ENCODE data around the gene RNASEH1.

Gene RNASEH1

GRCh38 chr2:3598197-3598910 lies 40.2 kb upstream of the RNASEH1 start:
- no peak for DNase-seq (ENCODE audit: low read depth)
- TF ChIP-seq, protein P1, sequence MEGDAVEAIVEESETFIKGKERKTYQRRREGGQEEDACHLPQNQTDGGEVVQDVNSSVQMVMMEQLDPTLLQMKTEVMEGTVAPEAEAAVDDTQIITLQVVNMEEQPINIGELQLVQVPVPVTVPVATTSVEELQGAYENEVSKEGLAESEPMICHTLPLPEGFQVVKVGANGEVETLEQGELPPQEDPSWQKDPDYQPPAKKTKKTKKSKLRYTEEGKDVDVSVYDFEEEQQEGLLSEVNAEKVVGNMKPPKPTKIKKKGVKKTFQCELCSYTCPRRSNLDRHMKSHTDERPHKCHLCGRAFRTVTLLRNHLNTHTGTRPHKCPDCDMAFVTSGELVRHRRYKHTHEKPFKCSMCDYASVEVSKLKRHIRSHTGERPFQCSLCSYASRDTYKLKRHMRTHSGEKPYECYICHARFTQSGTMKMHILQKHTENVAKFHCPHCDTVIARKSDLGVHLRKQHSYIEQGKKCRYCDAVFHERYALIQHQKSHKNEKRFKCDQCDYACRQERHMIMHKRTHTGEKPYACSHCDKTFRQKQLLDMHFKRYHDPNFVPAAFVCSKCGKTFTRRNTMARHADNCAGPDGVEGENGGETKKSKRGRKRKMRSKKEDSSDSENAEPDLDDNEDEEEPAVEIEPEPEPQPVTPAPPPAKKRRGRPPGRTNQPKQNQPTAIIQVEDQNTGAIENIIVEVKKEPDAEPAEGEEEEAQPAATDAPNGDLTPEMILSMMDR (IDR thresholded peaks at IDR 0.05; ENCODE audit: control insufficient read depth, extremely low read depth, insufficient read depth), result no peak
- no peak overlapping the region for H3K4me3 ChIP-seq (ENCODE audit: low read depth, low read length)

- no peak for DNase-seq (ENCODE audit: low read depth)
- TF ChIP-seq, protein P1 (IDR thresholded peaks at IDR 0.05; ENCODE audit: control insufficient read depth, extremely low read depth, insufficient read depth), result no peak
- no peak overlapping the region for H3K4me3 ChIP-seq (ENCODE audit: low read depth, low read length)
Observed at GRCh38 chr2:3597567-3597966, 39.4 kb upstream of the RNASEH1 start.

DNA sequence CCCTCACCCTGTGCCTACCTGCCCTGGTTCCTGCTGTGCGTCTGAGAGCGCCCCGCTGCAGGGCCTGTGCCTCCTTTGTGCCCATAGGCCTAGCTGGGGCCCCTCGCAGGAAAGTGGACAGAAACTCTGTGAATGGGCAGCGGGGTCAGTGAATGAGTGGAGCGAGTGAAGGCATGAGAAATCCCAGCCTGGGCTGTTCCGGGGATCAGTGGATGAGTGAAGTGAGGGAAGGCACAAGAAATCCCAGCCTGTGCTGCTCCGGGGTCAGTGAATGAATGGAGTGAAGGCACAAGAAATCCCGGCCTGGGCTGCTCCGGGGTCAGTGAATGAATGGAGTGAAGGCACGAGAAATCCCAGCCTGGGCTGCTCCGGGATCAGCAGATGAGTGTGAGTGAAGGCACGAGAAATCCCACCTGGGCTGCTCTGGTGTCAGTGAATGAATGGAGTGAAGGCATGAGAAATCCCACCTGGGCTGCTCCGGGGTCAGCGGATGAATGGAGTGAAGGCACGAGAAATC lies 38.8 kb upstream of the RNASEH1 start:
- no peak overlapping the region for H3K4me3 ChIP-seq (ENCODE audit: low read depth, low read length)
- TF ChIP-seq, protein P1 (IDR thresholded peaks at IDR 0.05; ENCODE audit: control insufficient read depth, extremely low read depth, insufficient read depth), result no peak
- no peak for DNase-seq (ENCODE audit: low read depth)

- DNase-seq (ENCODE audit: low read depth), result no peak
- TF ChIP-seq, protein P1 (IDR thresholded peaks at IDR 0.05; ENCODE audit: control insufficient read depth, extremely low read depth, insufficient read depth), result no peak
- no peak overlapping the region for H3K4me3 ChIP-seq (ENCODE audit: low read depth, low read length)
Observed at GRCh38 chr2:3595985-3596384, 37.9 kb upstream of the RNASEH1 start.

GRCh38 chr2:3595404-3595803 lies 37.3 kb upstream of the RNASEH1 start:
- TF ChIP-seq, protein P1 (IDR thresholded peaks at IDR 0.05; ENCODE audit: control insufficient read depth, extremely low read depth, insufficient read depth), result no peak
- H3K4me3 ChIP-seq (ENCODE audit: low read depth, low read length), result no peak overlapping the region
- DNase-seq (ENCODE audit: low read depth), result no peak

DNA sequence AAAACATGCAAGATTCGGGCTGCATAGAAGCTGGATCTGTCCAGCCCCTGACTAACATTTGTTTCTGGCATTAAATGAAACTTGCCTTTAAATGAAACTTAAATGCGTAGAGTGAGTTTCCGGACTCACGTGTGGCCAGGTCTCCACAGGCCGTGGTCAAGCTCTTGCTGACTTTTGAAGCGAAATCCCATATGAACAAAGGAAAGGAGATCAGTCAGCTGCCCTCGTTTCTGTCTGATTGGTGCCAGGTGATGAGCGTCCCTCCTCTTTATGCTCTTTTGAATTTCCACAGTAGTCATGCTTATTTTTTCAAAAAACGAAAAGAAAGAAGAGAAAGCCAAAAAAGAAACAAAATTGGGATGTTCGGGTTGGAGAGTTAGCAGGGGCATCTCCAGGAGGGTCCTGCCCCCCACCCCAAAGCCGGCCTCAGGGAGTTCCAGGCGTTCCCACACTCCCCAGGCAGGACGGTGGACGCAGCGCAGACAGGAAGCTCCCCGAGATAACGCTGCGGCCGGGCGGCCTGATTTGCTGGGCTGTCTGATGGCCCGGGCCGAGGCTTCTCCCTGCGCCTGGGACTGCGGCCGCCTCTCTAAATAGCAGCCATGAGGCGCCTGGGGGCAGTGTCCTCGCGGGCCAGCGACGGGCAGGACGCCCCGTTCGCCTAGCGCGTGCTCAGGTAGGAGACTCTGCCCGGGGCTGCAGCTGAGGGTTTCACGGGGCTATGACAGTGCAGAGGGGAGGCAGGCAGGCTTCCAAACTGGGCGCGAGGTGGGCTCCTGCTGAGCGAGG lies 36.6 kb upstream of the RNASEH1 start, which contains the start of gene COLEC11:
Gene COLEC11 (plus strand): TSS at position 620 of the 789 bp plus-strand sequence. CDS start 9,229 bp downstream, outside the sequence.
- H3K4me3 ChIP-seq (ENCODE audit: low read depth, low read length), result no peak within 1 kb of the TSS
- no peak for DNase-seq (ENCODE audit: low read depth)
- TF ChIP-seq, protein P1 (IDR thresholded peaks at IDR 0.05; ENCODE audit: control insufficient read depth, extremely low read depth, insufficient read depth), result no peak
